Posterior cingulate gyrus (tissue), 11 donors: ENCODE measurements around the gene FARP1.

Experiments used
- DNase-seq, 10 donors: peaks; one replicate each; pipeline versions ENCODE4 v3.0.0 to v3.0.0-alpha.2; 2020 to 2021; ENCODE audit warnings: mixed read lengths in 3 of 10
- intact Hi-C: fragments of 100-400 bp; cut with DNase I; formaldehyde crosslinking; loops from one replicate; pipeline ENCODE4 v1.15.1; 2023

Gene FARP1

DNA sequence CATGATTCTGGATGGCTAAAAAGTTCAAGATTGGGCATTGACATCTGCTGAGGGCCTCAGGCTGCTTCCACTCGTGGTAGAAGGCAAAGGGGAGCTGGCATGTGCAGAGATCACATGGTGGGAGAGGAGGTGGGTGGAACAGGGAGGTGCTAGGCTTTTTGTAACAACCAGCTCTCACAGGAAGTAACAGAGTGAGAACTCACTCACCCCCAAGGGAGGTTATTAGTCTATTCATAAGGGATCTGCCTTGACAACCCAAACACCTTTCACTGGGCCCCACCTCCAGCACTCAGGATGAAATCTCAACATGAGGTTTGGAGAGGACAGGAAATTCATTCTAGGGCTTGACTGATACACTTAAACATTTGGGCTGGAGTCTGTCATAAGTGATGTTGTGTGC lies 231.9 kb downstream of the FARP1 start:
- intact Hi-C loops = no loop called here
- DNase-seq = no peak

DNA sequence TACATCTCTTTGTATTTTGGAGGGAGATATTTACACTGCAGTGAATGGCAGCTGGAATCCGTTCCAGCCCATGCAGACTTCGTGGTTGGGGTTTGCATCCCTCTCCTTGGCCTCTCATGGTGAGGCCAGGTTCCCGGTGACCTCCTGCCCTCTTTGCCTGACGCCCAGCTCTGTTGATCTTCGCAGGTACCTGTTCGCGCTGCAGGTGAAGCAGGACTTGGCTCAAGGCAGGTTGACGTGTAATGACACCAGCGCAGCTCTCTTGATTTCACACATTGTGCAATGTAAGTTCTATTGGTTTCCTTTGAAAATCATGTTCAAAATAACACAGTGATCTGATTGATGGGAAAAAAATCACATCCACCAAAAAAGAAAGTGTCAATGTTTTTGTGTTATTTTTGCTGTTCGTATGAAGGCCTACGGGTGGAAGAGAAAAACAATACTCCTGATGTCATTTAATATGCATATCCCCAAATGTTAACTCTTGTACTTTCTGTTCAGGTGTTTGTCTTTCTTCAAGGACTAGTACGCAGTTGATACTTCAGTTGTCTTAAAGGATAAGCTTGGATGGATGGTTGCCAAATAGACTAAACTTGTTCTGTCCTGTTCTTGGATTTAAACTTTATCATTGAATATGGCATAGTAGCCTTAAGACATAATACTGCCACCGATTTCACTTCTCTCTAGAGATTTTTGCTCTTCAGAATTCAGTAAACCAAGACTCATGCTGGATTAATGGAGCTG lies 234.9 kb downstream of the FARP1 start:
- DNase-seq = no peak
- intact Hi-C loops = no loop called here

DNA sequence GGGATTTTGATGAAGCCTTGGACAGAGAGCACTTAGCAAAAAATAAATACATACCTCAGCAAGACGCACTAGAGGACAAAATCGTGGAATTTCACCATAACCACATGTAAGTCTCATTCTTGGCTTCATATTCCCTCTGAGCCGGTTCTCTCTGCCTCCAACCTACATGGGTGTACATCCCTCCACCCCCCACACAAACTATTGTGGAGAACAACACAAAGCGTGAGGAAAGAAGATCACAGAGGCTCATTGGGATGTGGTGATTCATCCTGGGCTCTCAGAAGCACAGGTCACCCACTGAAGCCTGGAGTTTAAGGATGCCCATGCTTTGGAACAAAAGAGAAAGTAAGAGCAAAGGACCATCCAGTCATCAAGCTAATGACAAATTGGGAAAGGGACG lies 241.8 kb downstream of the FARP1 start:
- no peak for DNase-seq
- intact Hi-C loops = no loop called here

DNA sequence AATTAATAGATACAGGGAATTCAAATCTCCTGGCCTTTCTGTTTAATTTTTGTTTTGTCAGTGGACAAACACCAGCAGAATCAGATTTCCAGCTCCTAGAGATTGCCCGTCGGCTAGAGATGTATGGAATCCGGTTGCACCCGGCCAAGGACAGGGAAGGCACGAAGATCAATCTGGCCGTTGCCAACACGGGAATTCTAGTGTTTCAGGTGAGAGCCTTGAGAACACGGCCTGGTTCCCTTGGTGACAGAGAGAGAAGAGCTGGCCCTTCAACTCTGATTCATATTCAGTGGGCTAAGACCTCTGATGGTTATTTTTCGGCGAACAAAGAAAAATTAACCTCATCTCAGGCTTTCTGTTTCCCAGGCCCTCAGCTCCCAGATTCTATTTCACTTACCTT lies 242.7 kb downstream of the FARP1 start:
- intact Hi-C loops = no loop called here
- no peak for DNase-seq

DNA sequence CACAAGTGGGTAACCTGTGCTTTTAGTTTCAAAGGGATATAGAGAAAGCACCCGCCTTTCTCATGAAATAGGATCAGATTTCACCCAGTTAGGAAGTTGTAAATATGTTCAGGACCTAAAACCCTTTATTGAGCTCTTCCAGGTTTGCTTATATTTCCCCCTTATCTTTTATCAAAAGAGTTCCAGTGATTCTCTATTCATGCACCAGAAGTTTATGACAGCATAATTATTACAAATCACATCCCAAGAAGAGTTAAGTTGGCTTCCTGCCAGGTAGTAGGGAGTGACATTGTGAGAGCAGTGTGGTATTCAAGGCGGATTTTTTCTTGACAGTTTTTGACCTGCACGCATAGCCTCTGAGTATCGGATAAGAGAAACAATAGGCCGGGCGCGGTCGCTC lies 243.7 kb downstream of the FARP1 start:
- intact Hi-C loops = no loop called here
- DNase-seq = no peak

DNA sequence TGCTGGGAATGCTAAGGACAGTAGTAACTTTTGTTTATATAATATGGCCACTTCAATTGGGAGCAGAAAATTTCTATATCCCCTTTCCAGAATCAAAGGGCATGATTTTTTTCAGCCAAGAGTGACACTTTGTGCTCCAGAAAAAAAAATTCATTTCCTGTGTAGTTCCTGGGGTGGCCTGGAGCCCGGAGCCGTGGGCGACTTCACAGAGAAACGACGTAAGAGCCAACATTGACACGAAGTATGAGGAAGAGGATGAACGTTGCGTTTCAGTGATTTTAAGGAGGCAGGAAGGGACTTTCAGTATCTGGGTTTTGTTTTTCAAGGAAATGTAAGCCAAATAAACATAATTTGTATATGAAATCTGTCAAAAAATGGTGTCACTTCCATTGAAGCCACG lies 246.4 kb downstream of the FARP1 start:
- intact Hi-C loops = no loop called here
- DNase-seq = no peak

DNA sequence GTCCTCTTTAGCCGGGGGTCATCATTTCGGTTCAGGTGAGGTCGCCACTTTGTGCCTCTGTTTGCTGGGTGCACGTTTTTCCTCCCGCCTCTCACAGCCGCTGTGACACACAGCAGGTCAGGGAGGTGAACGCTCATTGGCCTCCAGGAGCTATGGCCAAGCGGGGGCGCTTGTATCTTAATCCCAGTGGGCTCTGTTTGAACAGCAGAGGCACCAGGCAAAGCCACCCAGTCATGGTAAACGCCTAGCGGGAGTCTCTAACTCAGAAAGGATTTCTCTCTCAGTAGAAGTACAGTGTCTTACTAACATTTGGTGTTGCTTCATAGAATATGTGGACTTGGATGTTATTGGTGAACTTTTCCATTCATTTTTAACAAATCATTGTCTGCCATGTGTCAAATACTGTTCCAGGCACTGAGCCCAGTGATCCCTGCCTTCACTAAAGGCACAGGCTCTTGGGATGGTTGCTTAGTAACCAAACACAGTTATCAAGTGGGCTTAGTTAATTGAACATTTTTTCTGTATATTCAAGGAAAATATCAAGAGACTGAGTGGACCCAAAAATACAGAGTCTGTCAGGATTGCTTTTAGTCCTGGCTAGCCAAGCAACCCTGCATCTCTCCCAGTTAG lies 247.3 kb downstream of the FARP1 start:
- peak in 1 of 10 donors; percentile 59 for DNase-seq
- intact Hi-C loops = no loop called here

DNA sequence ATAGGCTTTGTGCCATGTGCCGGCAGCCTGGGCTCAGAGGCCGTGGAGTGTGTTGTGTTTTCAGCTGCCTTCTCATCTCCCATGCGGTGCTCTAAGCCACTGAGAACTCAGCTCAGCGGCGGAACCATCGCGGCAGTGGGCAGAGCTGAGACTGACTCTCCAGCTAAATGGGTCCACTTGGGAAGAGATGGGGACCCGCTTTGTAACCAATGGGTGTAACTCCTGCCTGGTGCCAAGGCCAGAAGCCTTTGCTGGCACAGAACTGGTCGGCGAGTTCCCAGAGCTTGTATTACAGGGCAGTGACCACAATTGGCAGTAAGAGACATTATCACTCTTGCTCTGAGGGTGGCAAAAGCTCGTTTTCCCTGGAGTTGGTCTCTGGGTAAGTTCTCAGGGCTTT lies 251.0 kb downstream of the FARP1 start:
- peak in 3 of 10 donors; percentile 18 to 84 (median 74) for DNase-seq

DNA sequence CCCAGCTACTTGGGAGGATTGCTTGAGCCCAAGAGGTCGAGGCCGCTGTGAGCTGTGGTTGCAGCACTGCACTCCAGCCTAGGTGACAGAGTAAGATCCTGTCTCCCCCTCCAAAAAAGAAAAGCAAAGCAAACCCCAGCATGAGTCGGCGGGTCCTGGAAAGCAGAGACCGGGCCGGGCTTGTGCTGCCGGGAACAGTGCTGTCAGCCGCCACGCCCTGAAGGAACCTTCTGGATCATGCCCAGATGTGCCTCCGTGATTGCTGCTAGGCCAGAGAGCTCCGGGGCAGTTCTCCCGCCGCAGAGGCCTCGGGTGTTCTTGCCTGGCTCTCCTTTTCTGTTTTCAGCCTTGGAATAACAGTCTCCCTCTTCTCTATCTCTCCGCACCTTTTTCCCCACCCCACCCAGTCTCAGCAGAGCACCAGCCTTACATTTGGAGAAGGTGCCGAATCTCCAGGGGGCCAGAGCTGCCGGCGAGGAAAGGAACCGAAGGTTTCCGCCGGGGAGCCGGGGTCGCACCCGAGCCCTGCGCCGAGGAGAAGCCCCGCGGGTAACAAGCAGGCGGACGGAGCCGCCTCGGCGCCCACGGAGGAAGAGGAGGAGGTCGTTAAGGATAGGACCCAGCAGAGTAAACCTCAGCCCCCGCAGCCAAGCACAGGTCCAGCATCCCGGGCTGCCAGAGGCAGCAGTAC lies 252.1 kb downstream of the FARP1 start:
- intact Hi-C loops = no loop called here
- DNase-seq = peak in 1 of 10 donors; percentile 57

More for the DNA sequence above, 251.0 kb downstream of the FARP1 start:
- intact Hi-C loops = no loop called here

DNA sequence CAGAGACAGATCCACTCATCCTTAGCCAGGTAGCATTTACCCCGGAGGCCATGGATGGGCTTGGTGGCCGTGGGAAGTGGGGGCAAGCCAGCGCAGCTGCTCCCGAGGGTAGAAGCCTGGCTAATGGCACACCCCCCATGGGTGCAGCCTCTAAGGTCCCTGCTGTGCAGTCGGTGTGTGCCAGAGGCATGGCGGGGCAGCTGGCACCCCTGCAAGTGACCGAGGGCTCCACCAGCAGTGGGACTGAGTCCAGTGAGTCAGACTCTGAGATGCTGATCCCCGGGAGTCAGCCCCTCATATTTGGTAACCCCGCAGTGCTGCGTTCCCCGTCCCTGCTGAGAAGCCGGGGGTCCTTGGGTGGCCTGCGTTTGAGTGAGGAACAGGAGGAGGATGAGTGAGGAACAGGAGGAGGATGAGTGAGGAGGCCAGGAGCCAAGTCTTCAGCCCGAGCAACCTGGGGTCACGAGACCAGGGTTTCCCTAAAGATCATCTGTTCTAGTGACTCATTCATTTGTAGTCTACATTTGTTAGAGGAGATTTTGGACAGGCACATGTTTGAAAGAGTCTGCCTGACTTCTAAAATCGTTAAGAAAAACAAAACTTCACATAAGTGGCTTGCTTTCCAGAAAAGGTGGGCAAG lies 253.3 kb downstream of the FARP1 start:
- intact Hi-C loops = loop anchor here (2.0 kb wide), 1 partner anchor 253 kb away; the partner anchor contains the start of gene FARP1
- peak in 1 of 10 donors; percentile 39 for DNase-seq

DNA sequence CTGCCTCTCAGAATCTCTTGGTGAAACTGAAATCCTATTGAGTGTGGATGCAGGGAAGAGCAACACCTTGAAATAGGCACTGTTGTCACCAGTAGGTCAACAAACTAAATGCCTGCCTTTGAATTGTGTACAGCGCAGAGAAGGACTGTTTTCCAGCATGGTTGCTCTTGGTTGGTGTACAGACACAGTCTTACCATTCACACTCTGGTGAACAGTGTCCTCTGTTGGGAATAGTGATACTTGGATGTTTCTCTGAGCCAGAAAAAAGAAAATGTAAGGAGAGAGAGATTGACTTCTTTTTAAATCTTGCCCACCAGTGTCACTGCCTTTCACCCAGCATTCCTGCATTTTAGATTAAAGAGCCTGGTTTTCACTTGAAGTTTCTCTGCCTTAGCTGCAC lies 254.3 kb downstream of the FARP1 start:
- DNase-seq = no peak
- intact Hi-C loops = loop anchor here (2.0 kb wide), 1 partner anchor 254 kb away; the partner anchor contains the start of gene FARP1

DNA sequence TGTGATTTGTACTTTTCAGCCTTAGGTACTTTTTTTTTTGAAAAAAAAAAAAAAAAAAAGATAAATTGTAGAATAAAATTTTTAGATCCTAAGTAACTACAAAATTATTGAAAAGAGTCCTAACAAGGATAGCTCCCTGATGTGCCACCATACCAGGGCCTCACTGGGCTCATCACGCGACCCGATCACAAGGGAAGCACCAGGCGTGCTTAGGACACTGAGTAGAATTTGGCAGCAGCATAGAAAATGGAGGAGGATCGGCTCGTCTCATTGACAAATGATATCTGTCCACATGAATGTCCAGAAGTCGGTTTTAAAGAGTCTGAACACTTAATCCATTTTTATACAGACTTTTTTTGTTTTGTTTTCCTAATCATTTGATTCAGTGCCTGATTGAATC lies 255.0 kb downstream of the FARP1 start:
- intact Hi-C loops = loop anchor here (2.0 kb wide), 1 partner anchor 255 kb away; the partner anchor contains the start of gene FARP1
- DNase-seq = peak in 1 of 10 donors; percentile 18

DNA sequence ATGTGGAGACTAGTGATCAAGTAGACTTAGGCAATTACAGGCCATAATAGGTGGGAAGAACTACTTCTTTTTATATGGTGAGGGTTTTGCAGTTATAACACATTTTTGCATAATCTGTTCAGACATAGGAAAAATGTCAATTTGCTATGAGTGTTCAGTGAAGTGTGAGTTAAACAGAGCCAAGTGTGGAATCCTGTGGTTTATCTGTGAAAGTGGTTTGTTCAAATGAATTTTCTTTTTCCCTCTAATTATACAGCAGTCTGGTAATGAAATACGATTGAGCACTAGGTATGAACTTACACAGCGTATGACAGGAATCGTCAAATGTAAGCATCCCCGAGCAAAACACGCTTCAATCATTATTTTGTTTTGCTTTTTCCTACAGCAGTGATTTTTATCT lies 255.7 kb downstream of the FARP1 start:
- no peak for DNase-seq
- intact Hi-C loops = no loop called here

DNA sequence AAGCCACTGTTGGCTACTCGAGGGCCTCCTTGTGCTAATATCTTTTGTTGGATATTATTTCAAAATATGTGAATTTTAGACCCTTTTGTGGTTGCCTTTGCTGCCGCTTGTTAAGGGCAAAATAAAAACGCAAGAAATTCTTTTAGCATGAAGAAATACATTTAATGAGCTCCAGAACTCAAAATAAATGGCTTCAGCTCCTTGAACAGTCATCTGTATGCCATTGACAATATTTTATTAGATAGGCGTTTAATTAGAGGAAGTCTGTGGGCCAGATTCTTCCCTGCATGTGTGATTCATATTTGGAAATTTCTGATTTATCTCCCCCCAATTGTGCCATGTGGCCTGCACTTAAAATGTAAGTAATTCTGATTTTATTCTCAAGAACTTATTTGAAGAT lies 256.9 kb downstream of the FARP1 start:
- DNase-seq = no peak
- intact Hi-C loops = no loop called here

DNA sequence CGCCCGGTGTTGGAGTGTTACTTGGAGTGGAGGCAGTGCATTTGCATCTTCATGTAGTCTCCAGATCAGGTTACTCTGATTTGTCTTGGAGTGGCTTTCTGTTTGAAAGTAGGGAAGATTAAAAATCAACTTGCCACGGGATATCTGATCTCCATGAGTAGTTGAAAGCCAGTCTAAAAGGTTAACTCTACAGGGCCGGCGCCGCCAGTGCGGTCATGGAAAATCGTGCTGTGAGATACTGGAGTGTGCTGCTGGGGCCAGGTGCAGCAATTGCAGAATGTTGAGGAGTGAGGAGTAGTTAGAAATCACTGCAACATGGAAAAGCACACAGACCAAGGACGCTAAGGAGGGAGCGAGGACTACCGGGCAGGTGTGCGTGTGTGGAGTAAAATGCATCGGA lies 259.0 kb downstream of the FARP1 start:
- DNase-seq = peak in 1 of 10 donors; percentile 37
- intact Hi-C loops = no loop called here

DNA sequence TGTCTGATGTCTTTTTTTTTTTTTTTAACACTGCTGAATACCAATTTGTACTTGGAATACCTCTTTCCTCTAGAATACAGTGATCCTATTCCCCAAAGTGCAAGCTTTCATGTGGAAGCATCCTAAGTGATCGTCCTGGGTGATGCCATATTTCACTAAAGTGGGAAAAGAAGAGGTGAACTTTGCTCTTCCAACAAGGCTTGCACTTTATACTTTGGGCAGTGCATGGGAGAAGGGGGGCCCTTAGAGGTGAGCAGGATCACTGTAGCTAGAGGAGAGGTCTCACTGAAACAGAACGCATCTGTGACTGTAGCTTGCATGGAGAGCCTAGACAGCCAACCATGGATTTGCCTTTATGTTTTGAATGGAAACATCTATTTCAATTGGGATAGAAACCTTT lies 260.2 kb downstream of the FARP1 start:
- intact Hi-C loops = no loop called here
- DNase-seq = peak in 1 of 10 donors; percentile 3

DNA sequence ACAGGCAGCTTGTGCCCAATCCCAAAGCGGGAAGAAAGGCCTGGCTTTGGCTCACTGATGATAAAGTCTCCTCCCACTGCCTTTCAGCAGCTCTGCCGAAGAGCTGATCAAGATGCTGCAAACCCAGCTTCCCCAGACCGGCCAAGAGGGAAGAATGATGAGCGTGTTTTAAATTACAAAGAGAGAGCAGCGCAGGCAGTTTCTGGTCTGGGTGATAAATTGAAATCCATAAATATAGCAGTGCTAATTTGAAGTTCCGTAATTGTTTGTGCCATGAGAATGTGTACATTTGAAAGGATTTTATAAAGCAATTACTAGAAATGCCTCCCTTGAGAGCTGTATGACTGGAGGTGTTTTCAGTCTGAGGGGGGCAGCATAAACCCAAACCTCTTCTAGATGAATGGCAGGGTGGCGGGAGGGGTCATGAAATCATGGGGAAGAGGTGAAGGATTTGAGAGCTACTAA lies 262.2 kb downstream of the FARP1 start:
- intact Hi-C loops = no loop called here
- DNase-seq = peak in 7 of 10 donors; percentile 17 to 91 (median 56)

DNA sequence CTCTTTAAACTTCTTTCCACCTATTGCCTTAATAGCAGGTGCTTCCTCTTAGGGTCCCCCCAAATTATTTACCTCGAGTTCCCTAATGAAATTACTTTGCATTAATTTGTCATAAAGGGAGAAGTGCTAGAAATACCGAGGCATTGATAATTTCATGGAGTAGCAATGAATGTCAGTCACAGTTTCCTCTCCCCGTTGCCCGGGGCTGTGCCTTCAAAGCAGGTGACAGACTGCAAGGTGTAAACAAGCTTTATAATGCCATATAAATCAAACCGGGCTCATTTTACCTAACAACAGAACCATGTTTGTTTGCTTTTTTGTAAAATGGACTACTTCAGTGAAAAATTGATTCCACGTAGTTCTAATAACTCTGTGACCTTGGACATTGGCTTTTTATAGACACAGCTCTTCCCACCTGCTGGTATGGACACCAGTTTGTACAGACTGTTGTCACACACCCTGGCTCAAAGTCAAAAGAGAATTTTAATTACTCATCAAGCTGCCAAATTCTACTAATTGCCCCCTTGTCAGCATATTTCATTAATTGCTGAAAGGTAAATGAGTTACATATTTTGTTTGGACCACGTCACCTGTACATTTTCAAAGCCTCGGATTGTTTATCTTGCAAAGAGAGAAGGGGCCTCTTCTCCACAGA lies 262.9 kb downstream of the FARP1 start:
- DNase-seq = no peak
- intact Hi-C loops = no loop called here

DNA sequence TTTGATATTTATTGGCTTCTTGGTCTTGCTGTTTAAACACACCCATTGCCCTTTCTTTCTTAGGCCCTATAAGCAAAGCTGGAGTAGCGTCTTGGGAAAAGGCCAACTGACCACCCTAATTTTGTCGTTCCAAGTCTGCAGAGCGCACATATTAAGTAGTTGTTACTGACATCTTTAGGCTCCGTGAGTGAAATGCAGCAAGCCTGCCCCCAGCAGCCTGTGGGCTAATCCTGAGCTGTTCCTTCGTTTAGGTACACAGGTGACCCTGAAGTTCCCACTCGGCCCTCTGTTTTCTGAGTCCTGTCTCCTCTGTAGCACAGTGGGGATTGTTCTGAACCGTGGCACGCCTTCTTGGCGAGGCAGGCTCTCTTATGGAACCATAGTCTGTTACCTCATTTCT lies 263.5 kb downstream of the FARP1 start:
- intact Hi-C loops = no loop called here
- DNase-seq = no peak

DNA sequence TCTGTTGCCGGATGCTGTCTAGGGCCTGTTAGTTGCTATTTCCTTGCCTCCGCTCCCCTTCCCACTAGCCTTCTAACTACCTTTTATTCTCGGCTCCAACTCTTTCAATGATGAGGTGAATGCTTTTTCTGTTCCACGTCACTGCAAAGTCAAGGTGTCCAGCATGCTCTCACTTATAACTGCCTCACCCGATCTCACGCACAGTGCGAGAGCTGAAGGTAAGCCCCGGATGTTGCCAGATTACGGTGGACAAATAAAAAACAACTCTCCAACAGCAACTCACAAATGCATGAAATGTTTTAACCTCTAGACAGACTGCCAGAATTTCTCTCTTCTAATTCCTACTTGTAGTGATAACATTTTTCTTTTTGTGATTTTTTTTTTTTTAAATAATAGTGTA lies 264.1 kb downstream of the FARP1 start:
- intact Hi-C loops = no loop called here
- DNase-seq = no peak
